Gastroesophageal sphincter (tissue), 4 donors: ENCODE data around the gene CTNND2. TPM values are rescaled to one million over a fixed set of nuclear protein-coding genes. Genes with fewer than 3 reads are reported as not detected.

ENCODE experiments used
- ATAC-seq: fragments of 150-250 bp; one replicate; pipeline ENCODE4 v1.9.1; 2016; ENCODE audit warnings: mild to moderate bottlenecking, moderate library complexity
- H3K27ac ChIP-seq, 4 donors: fragments of 200-600 bp; sonication (generic) in 3 of 4; 1 replicate in 3 of 4; 2 replicates in 1 of 4; pipeline ENCODE4 v1.5.1; 2016 to 2019
- H3K27me3 ChIP-seq: fragments of 200-600 bp; sonication (generic); one replicate; pipeline ENCODE4 v1.5.1; 2019
- H3K36me3 ChIP-seq, 2 donors: fragments of 200-600 bp; sonication (generic); one replicate each; pipeline ENCODE4 v1.5.1; 2019; ENCODE audit warnings: control low read depth in 1 of 2
- H3K4me1 ChIP-seq, 3 donors: fragments of 200-600 bp; sonication (generic); 1 replicate in 2 of 3; 2 replicates in 1 of 3; pipeline ENCODE4 v1.5.1; 2016 to 2019; ENCODE audit warnings: control low read depth in 2 of 3
- H3K4me3 ChIP-seq, 2 donors: fragments of 200-600 bp; sonication (generic); one replicate each; pipeline ENCODE4 v1.5.1; 2019; ENCODE audit warnings: mild to moderate bottlenecking in 1 of 2, moderate library complexity in 1 of 2
- H3K9me3 ChIP-seq, 3 donors: fragments of 200-600 bp; sonication (generic); one replicate each; pipeline ENCODE4 v1.5.1; 2017 to 2019; ENCODE audit warnings: control low read depth in 2 of 3
- EP300 ChIP-seq: sonication (generic); formaldehyde crosslinking; IDR thresholded peaks from one replicate; pipeline ENCODE4 v1.6.1; 2017; ENCODE audit warnings: antibody characterized with exemption, mild to moderate bottlenecking
- POLR2A ChIP-seq, 2 donors: fragments of 450-650 bp; IDR thresholded peaks; one replicate each; pipeline ENCODE4 v1.6.1; 2017; ENCODE audit warnings: antibody characterized with exemption in 2 of 2, mild to moderate bottlenecking in 2 of 2, moderate library complexity in 1 of 2
- POLR2AphosphoS5 ChIP-seq: sonication (generic); formaldehyde crosslinking; IDR thresholded peaks from one replicate; pipeline ENCODE4 v1.6.1; 2017; ENCODE audit warnings: antibody characterized with exemption
- WGBS, 2 donors: methylation state at CpG; one replicate each; pipeline ENCODE4 v1.1.5; 2018; ENCODE audit warnings: low coverage in 1 of 2; 5-methylcytosine and 5-hydroxymethylcytosine counted together
- total RNA-seq, 4 donors: library from RNA; depleted of rRNA; stranded (reverse); fragments of >200 nt; gene quantifications; one replicate each; pipeline ENCODE4 v1.1.0, GENCODE V29; 2016
- TF ChIP-seq, protein P1 (sequence below), 4 experiments: fragments of 200-600 bp in 2 of 4; fragments of 450-650 bp in 2 of 4; sonication (generic) in 1 of 4; IDR thresholded peaks; one replicate each; pipeline ENCODE4 v1.5.1; 2017 to 2019; ENCODE audit warnings: antibody characterized with exemption in 4 of 4, mild to moderate bottlenecking in 2 of 4, moderate library complexity in 2 of 4

The CTNND2 gene
- total RNA-seq, 4 donors from 2014 or later: 0.40 to 3.1 (median 1.9) TPM

- TF ChIP-seq EP300: no peak
- TF ChIP-seq POLR2A (IDR thresholded peaks at IDR 0.05): no peak
- TF ChIP-seq, protein P1, sequence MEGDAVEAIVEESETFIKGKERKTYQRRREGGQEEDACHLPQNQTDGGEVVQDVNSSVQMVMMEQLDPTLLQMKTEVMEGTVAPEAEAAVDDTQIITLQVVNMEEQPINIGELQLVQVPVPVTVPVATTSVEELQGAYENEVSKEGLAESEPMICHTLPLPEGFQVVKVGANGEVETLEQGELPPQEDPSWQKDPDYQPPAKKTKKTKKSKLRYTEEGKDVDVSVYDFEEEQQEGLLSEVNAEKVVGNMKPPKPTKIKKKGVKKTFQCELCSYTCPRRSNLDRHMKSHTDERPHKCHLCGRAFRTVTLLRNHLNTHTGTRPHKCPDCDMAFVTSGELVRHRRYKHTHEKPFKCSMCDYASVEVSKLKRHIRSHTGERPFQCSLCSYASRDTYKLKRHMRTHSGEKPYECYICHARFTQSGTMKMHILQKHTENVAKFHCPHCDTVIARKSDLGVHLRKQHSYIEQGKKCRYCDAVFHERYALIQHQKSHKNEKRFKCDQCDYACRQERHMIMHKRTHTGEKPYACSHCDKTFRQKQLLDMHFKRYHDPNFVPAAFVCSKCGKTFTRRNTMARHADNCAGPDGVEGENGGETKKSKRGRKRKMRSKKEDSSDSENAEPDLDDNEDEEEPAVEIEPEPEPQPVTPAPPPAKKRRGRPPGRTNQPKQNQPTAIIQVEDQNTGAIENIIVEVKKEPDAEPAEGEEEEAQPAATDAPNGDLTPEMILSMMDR (IDR thresholded peaks at IDR 0.05): no peak
- no peak for TF ChIP-seq POLR2AphosphoS5
- Histone ChIP-seq H3K9me3 (no peaks in the 10 kb centered on the region), H3K4me1 (no peaks in the 10 kb centered on the region), H3K4me3 (no peak overlapping the region), H3K36me3 (no peaks in the 10 kb centered on the region), H3K27ac (no peak overlapping the region), H3K27me3 (no peaks in the 10 kb centered on the region)
- 83 to 88% methylated on average over 9 to 10 of the region's 13 CpGs for WGBS, 2 donors
- no peak for ATAC-seq
Measured at GRCh38 chr5:11239261-11240015, 664.8 kb downstream of the CTNND2 start.

DNA sequence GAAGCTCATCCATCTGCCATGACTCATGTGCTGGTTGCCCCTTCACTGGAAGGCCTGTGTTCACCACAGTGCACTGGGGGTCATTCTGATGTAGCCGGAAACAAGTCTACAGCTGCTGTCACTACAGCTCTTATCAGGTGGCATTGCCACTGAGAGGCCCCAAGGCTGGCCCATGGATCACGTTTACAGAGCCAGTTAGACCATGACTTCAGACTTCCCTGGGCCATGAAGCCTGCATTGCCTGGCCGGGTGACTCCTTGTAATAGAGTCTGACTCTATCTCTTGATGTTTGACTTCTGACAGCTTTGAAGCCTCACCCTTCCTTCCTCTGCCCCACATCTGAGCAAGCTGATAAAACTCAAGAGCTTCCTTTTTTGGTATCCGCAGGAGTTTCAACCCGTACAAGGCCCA lies 669.7 kb downstream of the CTNND2 start:
- H3K9me3 ChIP-seq: peaks cover 0 to 6% (median 0%) of the 10 kb centered on the region in 3 donors
- H3K27me3 ChIP-seq: no peaks in the 10 kb centered on the region
- H3K4me1 ChIP-seq: no peaks in the 10 kb centered on the region
- H3K36me3 ChIP-seq: no peaks in the 10 kb centered on the region
- H3K27ac ChIP-seq: no peak overlapping the region
- no peak for ATAC-seq
- no peak overlapping the region for H3K4me3 ChIP-seq
- 63 to 65% methylated on average over 3 of the region's 5 CpGs for WGBS, 2 donors
- TF ChIP-seq POLR2AphosphoS5 (no peak), POLR2A (IDR thresholded peaks at IDR 0.05) (no peak), EP300 (no peak)
- TF ChIP-seq, protein P1 (IDR thresholded peaks at IDR 0.05): no peak

- WGBS, 2 donors: 76 to 87% methylated on average over 3 of the region's 3 CpGs
- Histone ChIP-seq H3K4me3 (no peak overlapping the region), H3K27me3 (no peaks in the 10 kb centered on the region), H3K36me3 (no peaks in the 10 kb centered on the region), H3K4me1 (no peaks in the 10 kb centered on the region), H3K27ac (no peak overlapping the region), H3K9me3 (peaks cover 0 to 6% (median 0%) of the 10 kb centered on the region in 3 donors)
- TF ChIP-seq EP300 (no peak), POLR2A (IDR thresholded peaks at IDR 0.05) (no peak), POLR2AphosphoS5 (no peak)
- TF ChIP-seq, protein P1 (IDR thresholded peaks at IDR 0.05): no peak
- no peak for ATAC-seq
Measured at GRCh38 chr5:11230890-11231289, 673.4 kb downstream of the CTNND2 start.

- TF ChIP-seq POLR2A (IDR thresholded peaks at IDR 0.05) (no peak), POLR2AphosphoS5 (no peak), EP300 (no peak)
- TF ChIP-seq, protein P1 (IDR thresholded peaks at IDR 0.05): no peak
- H3K4me1 ChIP-seq: no peaks in the 10 kb centered on the region
- H3K36me3 ChIP-seq: no peaks in the 10 kb centered on the region
- no peak overlapping the region for H3K27ac ChIP-seq
- 53 to 57% methylated on average over 3 of the region's 3 CpGs for WGBS, 2 donors
- H3K9me3 ChIP-seq: peaks cover 0 to 4% (median 0%) of the 10 kb centered on the region in 3 donors
- H3K4me3 ChIP-seq: no peak overlapping the region
- no peaks in the 10 kb centered on the region for H3K27me3 ChIP-seq
- no peak for ATAC-seq
Measured at GRCh38 chr5:11227064-11227463, 677.2 kb downstream of the CTNND2 start.
